ENCODE results near the gene SNAP25. TPM values are rescaled to one million over a fixed set of nuclear protein-coding genes. Genes with fewer than 3 reads are reported as not detected.

SNAP25 gene
- total and polyA plus RNA-seq, 10 donors, result 0.04 to 0.80 (median 0.12) TPM; not detected in 6

DNA sequence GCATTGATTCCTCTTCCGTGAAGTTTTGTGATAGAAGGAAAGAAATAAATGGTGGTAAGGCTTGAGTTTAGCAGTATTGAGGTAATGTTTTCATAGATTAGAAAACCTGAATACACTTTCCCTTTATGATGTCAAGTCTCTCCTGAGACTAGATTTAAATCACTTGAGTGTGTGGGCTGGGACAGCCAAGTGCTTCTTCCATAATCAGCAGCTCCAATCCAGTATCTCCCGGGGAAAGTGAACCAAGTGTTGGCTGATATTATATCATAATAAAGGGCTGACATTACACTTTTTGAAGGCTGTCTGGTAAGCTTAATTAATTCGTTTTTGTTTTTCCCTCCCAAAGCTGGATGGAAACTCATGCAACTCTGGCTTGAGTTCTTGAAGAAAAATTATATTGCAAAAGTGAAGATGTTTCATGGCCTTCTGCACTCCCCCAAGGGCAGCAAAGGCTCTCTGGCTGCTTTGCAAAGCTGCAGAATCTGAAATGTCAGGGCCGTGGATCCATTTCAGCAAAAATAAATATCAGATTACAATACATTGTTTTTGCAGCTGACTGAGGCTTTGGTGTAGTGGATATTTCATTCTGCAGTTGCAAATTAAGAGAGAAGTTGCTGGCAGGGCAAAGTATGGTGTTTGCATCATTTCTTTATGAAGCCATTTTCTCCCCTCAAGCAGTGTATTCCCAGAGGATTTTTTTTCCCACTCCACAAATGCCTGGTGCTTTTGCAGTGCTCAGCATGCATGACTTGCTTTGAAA is 114.2 kb downstream of the SNAP25 start:
- Histone ChIP-seq H3K27ac (no peak overlapping the region), H3K4me1 (no peaks in the 10 kb centered on the region), H3K9me3 (no peaks in the 10 kb centered on the region), H3K36me3 (no peaks in the 10 kb centered on the region), H3K27me3 (replicated peaks in 1 of 7) (no peaks in the 10 kb centered on the region), H3K4me3 (no peak overlapping the region)
- no peak for DNase-seq
- TF ChIP-seq POLR2AphosphoS5 (IDR thresholded peaks at IDR 0.05) (no peak), POLR2A (IDR thresholded peaks at IDR 0.05) (no peak)
- TF ChIP-seq, protein P1, sequence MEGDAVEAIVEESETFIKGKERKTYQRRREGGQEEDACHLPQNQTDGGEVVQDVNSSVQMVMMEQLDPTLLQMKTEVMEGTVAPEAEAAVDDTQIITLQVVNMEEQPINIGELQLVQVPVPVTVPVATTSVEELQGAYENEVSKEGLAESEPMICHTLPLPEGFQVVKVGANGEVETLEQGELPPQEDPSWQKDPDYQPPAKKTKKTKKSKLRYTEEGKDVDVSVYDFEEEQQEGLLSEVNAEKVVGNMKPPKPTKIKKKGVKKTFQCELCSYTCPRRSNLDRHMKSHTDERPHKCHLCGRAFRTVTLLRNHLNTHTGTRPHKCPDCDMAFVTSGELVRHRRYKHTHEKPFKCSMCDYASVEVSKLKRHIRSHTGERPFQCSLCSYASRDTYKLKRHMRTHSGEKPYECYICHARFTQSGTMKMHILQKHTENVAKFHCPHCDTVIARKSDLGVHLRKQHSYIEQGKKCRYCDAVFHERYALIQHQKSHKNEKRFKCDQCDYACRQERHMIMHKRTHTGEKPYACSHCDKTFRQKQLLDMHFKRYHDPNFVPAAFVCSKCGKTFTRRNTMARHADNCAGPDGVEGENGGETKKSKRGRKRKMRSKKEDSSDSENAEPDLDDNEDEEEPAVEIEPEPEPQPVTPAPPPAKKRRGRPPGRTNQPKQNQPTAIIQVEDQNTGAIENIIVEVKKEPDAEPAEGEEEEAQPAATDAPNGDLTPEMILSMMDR (IDR thresholded peaks at IDR 0.05 in 8 of 11, conservative IDR thresholded peaks at IDR 0.05 in 3 of 11), result no peak
- WGBS, 5 donors, result 62 to 79% (median 72%) methylated on average over 4 of the region's 4 CpGs
- intact Hi-C loops (cut with DNase I; ENCODE audit: low total_unique reads), result no loop called here

DNA sequence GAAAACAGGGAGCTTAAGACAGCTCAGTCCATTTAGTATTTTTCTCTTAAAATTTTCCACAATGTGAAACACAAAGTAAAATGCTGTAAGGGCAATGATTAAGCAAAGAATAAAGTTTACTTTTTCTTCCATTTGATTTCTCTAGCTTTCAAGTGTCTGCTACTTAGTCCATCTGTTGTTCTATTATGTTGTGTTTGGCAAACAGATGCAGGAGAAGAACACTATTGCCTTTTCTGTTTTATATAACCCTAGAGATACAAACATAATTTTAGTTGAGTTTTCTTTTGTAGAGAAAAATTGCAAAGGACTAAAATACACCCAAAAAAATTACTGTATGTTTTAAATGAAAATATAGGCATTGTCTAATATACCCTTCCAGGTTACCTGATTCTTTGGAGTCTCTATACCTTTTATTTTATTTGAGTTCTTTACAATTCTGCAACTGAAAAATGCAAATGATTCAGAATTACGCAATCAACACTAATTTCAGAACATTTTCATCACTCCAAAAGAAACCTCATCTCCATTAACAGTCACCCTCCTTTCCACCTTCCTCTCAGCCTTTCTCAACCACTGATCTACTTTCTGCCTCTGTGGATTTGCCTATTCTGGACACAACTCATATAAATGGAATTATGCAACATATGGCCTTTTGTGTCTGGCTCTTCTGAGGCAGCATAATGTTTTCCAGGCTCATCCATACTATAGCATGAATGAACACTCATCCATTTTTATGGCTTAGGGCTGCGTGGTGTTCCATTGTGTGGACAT is 118.5 kb downstream of the SNAP25 start:
- DNase-seq, result no peak
- H3K4me3 ChIP-seq, result no peak overlapping the region
- no peak overlapping the region for H3K27ac ChIP-seq
- H3K27me3 ChIP-seq (replicated peaks in 1 of 7), result peaks cover 0 to 8% (median 0%) of the 10 kb centered on the region in 7 donors
- no peaks in the 10 kb centered on the region for H3K36me3 ChIP-seq
- H3K4me1 ChIP-seq, result no peaks in the 10 kb centered on the region
- TF ChIP-seq, protein P1 (IDR thresholded peaks at IDR 0.05 in 8 of 11, conservative IDR thresholded peaks at IDR 0.05 in 3 of 11), result no peak
- TF ChIP-seq POLR2A (IDR thresholded peaks at IDR 0.05) (no peak), POLR2AphosphoS5 (IDR thresholded peaks at IDR 0.05) (no peak)
- peaks cover 0 to 9% (median 0%) of the 10 kb centered on the region in 8 donors for H3K9me3 ChIP-seq
- 78 to 90% (median 85%) methylated on average over 2 of the region's 2 CpGs for WGBS, 5 donors
- intact Hi-C loops (cut with DNase I; ENCODE audit: low total_unique reads), result no loop called here

DNA sequence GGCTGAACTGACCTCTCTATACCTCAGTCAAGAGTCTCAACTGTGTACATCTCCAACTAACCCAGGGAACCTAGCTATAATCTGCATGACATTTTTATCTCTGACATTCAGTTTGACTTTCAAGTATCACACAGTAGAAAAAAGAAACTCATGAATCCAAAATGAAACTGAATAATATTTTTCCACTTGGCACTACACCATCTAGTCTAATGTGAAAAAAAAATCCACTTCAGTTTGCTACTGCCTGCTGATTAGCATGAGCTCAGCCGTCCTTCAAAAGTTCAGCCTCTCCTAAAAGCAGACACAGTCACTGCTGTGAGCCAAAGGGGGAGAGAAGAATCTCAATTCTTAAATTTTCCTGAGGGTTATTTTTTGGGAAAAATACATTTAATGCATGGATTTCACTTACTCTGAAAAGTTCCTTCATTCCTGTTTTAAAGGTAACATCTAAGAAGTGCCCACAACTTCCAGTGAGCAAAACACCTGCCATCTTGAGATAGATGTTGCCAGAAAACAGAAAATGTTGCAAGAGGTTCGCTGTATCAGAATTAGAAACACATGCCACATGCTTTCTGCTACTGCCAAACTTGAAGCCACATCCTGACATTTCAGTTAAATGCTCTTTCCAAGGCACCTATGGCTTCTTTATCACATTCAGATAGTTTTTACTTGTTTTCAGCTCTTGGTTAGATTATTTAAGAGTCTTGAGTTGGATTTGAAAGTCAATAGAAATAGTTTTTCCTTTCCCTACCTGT is 120.0 kb downstream of the SNAP25 start:
- H3K36me3 ChIP-seq, result no peaks in the 10 kb centered on the region
- H3K27ac ChIP-seq, result no peak overlapping the region
- intact Hi-C loops (cut with DNase I; ENCODE audit: low total_unique reads), result no loop called here
- peaks cover 0 to 8% (median 0%) of the 10 kb centered on the region in 7 donors for H3K27me3 ChIP-seq (replicated peaks in 1 of 7)
- H3K4me1 ChIP-seq, result no peaks in the 10 kb centered on the region
- H3K4me3 ChIP-seq, result no peak overlapping the region
- H3K9me3 ChIP-seq, result peaks cover 0 to 10% (median 0%) of the 10 kb centered on the region in 8 donors
- DNase-seq, result no peak
- 52 to 64% (median 55%) methylated on average over 2 of the region's 2 CpGs for WGBS, 5 donors
- TF ChIP-seq, protein P1 (IDR thresholded peaks at IDR 0.05 in 8 of 11, conservative IDR thresholded peaks at IDR 0.05 in 3 of 11), result no peak
- TF ChIP-seq POLR2AphosphoS5 (IDR thresholded peaks at IDR 0.05) (no peak), POLR2A (IDR thresholded peaks at IDR 0.05) (no peak)
